Measurements from ENCODE around the gene YPEL3. TPM values are rescaled to one million over a fixed set of nuclear protein-coding genes. Genes with fewer than 3 reads are reported as not detected.

Gene YPEL3
- total RNA-seq, 4 donors from 2014 or later, result 138 to 197 (median 195) TPM

DNA sequence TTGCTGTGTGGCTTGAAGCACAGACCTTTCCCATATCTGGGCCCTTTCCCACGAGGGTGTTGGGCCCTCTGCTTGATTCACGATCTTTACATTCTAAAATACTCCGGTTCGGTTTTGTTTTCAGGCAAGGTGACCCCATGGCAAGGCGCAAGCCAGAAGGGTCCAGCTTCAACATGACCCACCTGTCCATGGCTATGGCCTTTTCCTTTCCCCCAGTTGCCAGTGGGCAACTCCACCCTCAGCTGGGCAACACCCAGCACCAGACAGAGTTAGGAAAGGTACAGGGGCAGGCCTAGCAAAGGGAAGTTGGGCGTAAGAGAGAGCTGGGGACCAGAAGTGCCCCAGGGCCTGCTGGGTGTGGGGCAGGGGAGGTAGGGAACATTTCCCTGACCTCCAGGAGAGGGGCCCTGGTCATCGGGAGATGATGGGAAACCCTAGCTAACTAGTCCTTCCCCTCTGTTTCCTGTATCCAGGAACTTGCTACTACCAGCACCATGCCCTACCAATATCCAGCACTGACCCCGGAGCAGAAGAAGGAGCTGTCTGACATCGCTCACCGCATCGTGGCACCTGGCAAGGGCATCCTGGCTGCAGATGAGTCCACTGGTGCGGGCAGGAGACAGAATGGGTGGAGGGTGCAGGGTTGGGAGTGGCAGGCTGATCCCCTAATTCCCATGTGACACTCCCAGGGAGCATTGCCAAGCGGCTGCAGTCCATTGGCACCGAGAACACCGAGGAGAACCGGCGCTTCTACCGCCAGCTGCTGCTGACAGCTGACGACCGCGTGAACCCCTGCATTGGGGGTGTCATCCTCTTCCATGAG lies 29.0 kb downstream of the YPEL3 start:
- TF ChIP-seq POLR2A (IDR thresholded peaks at IDR 0.05), result no peak
- no peak for TF ChIP-seq POLR2AphosphoS5 (IDR thresholded peaks at IDR 0.05)
- TF ChIP-seq, protein P1, sequence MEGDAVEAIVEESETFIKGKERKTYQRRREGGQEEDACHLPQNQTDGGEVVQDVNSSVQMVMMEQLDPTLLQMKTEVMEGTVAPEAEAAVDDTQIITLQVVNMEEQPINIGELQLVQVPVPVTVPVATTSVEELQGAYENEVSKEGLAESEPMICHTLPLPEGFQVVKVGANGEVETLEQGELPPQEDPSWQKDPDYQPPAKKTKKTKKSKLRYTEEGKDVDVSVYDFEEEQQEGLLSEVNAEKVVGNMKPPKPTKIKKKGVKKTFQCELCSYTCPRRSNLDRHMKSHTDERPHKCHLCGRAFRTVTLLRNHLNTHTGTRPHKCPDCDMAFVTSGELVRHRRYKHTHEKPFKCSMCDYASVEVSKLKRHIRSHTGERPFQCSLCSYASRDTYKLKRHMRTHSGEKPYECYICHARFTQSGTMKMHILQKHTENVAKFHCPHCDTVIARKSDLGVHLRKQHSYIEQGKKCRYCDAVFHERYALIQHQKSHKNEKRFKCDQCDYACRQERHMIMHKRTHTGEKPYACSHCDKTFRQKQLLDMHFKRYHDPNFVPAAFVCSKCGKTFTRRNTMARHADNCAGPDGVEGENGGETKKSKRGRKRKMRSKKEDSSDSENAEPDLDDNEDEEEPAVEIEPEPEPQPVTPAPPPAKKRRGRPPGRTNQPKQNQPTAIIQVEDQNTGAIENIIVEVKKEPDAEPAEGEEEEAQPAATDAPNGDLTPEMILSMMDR (IDR thresholded peaks at IDR 0.05), result no peak
- TF ChIP-seq EP300 (IDR thresholded peaks at IDR 0.05), result no peak

DNA sequence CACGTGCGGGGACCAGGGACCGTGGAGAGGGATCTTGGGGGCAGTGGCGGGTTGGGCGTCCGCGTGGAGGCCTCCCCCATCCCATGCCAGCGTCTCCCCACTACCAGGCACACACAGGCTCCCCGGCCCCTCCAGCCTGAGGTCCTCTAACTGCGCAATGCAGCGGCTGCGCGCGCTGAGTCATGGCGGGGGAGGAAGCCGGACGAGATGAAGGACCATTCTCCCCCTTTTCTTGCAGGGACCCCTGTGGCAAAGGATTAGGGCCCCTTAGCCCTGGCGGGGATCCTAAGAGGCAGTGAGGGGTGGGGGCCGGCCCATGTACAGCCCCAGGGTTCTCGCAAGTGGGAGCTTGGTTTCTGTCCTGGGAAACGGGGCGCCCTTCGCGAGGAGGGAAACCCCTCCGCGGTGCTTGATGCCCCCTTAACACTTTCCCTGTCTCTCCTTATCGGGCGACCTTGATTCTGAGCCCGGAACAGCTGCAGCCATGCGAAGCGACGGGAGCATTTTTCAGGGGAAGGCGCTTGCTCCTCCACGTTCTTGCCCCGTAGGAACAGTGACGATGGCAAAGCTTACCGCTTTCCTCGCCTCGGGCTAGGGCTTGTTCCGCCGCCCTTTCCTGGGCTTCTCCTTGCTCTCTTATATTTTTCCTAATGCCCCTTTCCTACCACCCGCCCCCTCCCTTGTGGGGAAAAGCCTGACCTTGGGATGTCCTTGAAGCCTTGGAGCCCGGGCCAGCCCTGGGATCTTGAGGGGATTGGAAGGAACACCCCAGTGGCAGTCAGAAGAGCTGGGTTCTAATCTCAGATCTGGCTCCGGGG lies 29.9 kb downstream of the YPEL3 start:
- TF ChIP-seq EP300 (IDR thresholded peaks at IDR 0.05), result no peak
- no peak for TF ChIP-seq POLR2A (IDR thresholded peaks at IDR 0.05)
- peak in 1 of 3 donors; percentile 0 for TF ChIP-seq POLR2AphosphoS5 (IDR thresholded peaks at IDR 0.05)
- H3K4me3 ChIP-seq, result peak overlapping the region; percentile 96
- peak overlapping the region; percentile 98 for H3K27ac ChIP-seq
- no peak for DNase-seq (ENCODE audit: low spot score in 2 of 2)
- H3K27me3 ChIP-seq, result no peaks in the 10 kb centered on the region
- no peaks in the 10 kb centered on the region for H3K9me3 ChIP-seq
- WGBS, result 1% methylated on average over 35 of the region's 44 CpGs
- peaks cover 36% of the 10 kb centered on the region for H3K36me3 ChIP-seq
- H3K4me1 ChIP-seq, result peaks cover 58% of the 10 kb centered on the region

More for the DNA sequence above, 29.0 kb downstream of the YPEL3 start:
- H3K36me3 ChIP-seq, result peaks cover 45% of the 10 kb centered on the region
- DNase-seq (ENCODE audit: low spot score in 2 of 2), result no peak
- H3K27me3 ChIP-seq, result no peaks in the 10 kb centered on the region
- H3K4me3 ChIP-seq, result peak overlapping the region; percentile 96
- 36% methylated on average over 18 of the region's 21 CpGs for WGBS
- H3K4me1 ChIP-seq, result peaks cover 58% of the 10 kb centered on the region
- no peaks in the 10 kb centered on the region for H3K9me3 ChIP-seq
- peak overlapping the region; percentile 98 for H3K27ac ChIP-seq

DNA sequence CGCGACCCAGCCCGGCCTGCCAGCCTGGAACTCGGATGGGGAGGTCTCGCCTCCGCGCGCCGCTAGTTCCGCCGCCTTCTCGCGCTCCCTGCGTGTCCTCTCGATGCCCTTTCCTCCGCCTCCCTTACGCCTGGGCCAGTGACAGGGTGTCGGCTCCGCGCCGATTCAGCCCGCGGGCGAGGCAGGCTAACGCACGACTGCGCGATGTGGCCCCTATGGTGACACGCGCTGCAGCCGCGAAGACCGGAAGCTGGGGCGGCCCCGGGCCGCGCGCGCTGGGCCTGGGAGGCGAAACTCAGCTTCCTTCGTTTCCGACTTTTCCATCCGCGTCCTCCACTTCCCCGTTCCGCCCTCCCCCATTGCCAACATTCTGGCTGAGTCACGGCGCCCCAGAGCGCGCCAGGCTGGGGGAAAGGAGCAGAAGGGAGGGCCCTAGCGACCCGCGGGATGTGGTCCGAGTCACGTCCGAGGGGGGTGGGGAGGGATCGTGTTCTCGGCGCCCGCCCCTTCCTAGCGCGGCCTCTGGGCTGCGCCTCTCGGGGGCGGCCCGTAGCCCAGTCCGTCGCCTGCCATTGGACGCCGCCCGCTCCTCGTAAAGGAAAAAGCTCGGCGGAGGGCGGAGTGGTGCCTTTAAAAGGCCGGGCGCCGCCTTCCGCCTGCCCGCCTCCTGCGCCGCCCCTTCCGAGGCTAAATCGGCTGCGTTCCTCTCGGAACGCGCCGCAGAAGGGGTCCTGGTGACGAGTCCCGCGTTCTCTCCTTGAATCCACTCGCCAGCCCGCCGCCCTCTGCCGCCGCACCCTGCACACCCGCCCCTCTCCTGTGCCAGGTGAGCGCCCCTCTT lies 30.7 kb downstream of the YPEL3 start, which contains the start of gene ALDOA:
ALDOA (plus strand) TSS at position 659 of the 841 bp plus-strand sequence. CDS start 1,138 bp downstream, outside the sequence.
- DNase-seq (ENCODE audit: low spot score in 2 of 2), result peak; percentile 98 to 99
- Histone ChIP-seq H3K36me3 (peaks cover 30% of the 10 kb centered on the region), H3K27me3 (no peaks in the 10 kb centered on the region), H3K4me1 (peaks cover 64% of the 10 kb centered on the region), H3K4me3 (peak within 1 kb of the TSS; percentile 96), H3K27ac (peak within 1 kb of the TSS; percentile 98), H3K9me3 (no peaks in the 10 kb centered on the region)
- TF ChIP-seq POLR2A (IDR thresholded peaks at IDR 0.05) (peak; percentile 92 to 98), EP300 (IDR thresholded peaks at IDR 0.05) (no peak), POLR2AphosphoS5 (IDR thresholded peaks at IDR 0.05) (peak; percentile 6 to 85 (median 75))
- WGBS, result 0% methylated on average over 23 of the region's 99 CpGs

DNA sequence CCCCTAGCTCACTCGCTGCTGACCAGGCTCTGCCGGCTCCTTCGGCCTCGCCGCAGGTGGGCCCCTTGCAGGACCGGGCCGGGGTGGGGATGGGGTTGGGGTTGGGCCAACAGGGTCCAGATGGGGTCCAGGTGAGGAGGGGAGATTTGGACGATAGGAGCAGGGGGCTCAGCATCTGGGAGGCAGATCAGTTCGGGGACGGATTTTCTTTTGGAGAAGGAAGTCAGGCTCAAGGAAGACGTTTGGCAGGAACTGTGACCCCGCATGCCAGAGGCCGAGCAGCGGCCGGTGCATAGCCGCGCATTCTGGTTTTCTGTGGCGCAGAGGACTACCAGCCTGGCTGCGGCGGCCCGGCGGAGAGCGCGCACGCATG lies 31.3 kb downstream of the YPEL3 start:
- 3% methylated on average over 10 of the region's 25 CpGs for WGBS

DNA sequence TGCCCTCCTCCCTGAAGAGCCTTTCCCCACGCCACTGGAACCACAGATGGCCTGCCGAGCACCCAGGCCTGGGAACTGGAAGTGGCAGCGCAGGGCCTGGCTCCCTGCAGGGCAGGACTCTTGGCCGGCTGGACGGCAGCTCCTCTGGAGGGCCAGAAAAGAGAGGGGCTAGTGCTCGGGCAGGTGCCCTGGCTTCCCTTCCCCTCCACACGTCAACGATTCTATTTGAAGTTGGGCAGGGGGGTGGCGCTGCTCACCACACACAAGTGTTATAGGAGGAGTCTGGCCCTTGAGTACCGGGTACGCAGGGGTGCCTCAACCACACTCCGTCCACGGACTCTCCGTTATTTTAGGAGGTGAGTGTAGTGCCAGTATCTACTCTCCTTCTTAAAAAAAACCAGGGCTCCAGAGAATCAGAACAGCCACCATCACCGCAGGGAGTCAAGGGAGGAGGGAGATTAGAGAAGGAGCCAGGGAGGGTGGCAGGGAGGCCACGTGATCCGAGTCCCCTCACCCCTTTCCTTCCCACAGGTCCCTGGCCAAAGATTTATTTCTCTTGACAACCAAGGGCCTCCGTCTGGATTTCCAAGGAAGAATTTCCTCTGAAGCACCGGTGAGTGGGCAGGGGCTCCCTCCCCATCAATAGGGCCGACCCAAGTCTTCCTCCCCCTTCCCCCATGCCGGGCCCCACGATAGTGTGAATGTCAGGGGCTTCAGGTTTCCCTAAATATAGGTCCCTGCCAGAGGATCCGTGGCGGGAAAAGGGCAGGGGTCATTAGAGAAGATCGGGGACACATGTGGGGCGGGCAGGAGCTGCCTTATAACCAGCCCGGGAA lies 31.9 kb downstream of the YPEL3 start:
- no peak for TF ChIP-seq POLR2A (IDR thresholded peaks at IDR 0.05)
- TF ChIP-seq, protein P1 (IDR thresholded peaks at IDR 0.05), result peak in 1 of 2 donors; percentile 28
- H3K4me3 ChIP-seq, result peak overlapping the region; percentile 96
- no peak for DNase-seq (ENCODE audit: low spot score in 2 of 2)
- H3K9me3 ChIP-seq, result no peaks in the 10 kb centered on the region
- H3K4me1 ChIP-seq, result peaks cover 52% of the 10 kb centered on the region
- peak overlapping the region; percentile 98 for H3K27ac ChIP-seq
- 0% methylated on average over 13 of the region's 27 CpGs for WGBS
- no peaks in the 10 kb centered on the region for H3K27me3 ChIP-seq
- peaks cover 18% of the 10 kb centered on the region for H3K36me3 ChIP-seq

More for the DNA sequence above, 31.3 kb downstream of the YPEL3 start:
- no peaks in the 10 kb centered on the region for H3K27me3 ChIP-seq
- TF ChIP-seq POLR2AphosphoS5 (IDR thresholded peaks at IDR 0.05) (no peak), EP300 (IDR thresholded peaks at IDR 0.05) (no peak), POLR2A (IDR thresholded peaks at IDR 0.05) (no peak)
- TF ChIP-seq, protein P1 (IDR thresholded peaks at IDR 0.05), result no peak
- H3K4me3 ChIP-seq, result peak overlapping the region; percentile 96
- DNase-seq (ENCODE audit: low spot score in 2 of 2), result no peak
- peaks cover 24% of the 10 kb centered on the region for H3K36me3 ChIP-seq
- no peaks in the 10 kb centered on the region for H3K9me3 ChIP-seq
- H3K27ac ChIP-seq, result peak overlapping the region; percentile 98
- H3K4me1 ChIP-seq, result peaks cover 58% of the 10 kb centered on the region

Measured in suprapubic skin (tissue), 4 donors.